Panc1 (cell line): Measurements from ENCODE around the gene NOX4. TPM values are rescaled to one million over a fixed set of nuclear protein-coding genes. Genes with fewer than 3 reads are reported as not detected.

Source experiments
- ATAC-seq: fragments of 200-7000 bp; cut with Tn5 transposase; 2 replicates; pipeline ENCODE4 v1.9.1; 2020; ENCODE audit warnings: mild to moderate bottlenecking, moderate library complexity
- Bru-seq: library from RNA; stranded (reverse); fragments of 400-500 nt; gene quantifications from one replicate; lab custom pipeline; 2021; lab: Mats Ljungman, UMichigan
- BruChase-seq, 2 experiments: library from RNA; stranded (reverse); fragments of 400-500 nt; gene quantifications; one replicate each; lab custom pipeline; 2021; lab: Mats Ljungman, UMichigan
- BruUV-seq: library from RNA; stranded (reverse); fragments of 400-500 nt; replicated peaks from 2 replicates; lab custom pipeline; 2021; lab: Mats Ljungman, UMichigan
- CTCF ChIA-PET: fragments of 300-600 bp; sonication (Branson Sonifier 250); formaldehyde crosslinking; loops from one replicate; lab custom pipeline; 2022; ENCODE audit warnings: antibody characterized with exemption; lab: Charles Lee
- POLR2A ChIA-PET: fragments of 300-600 bp; sonication (Branson Sonifier 250); formaldehyde crosslinking; loops from one replicate; lab custom pipeline; 2022; ENCODE audit warnings: antibody characterized with exemption; lab: Charles Lee
- DNase-seq: peaks from one replicate; pipeline ENCODE4 v3.0.0-alpha.2; 2010; ENCODE audit warnings: low read depth, low spot score
- H3K27ac ChIP-seq: 2 replicates; pipeline ENCODE4 v1.5.1; 2011; ENCODE audit warnings: mild to moderate bottlenecking, low read length, inconsistent platforms
- H3K27me3 ChIP-seq: fragments of 200-500 bp; sonication (Bioruptor generic); 2 replicates; pipeline ENCODE4 v1.6.0; 2014; ENCODE audit warnings: low read length, inconsistent platforms; ENCODE audit not compliant: control insufficient read depth, insufficient read depth
- H3K36me3 ChIP-seq: fragments of 200-500 bp; sonication (Bioruptor generic); 2 replicates; pipeline ENCODE4 v1.5.1; 2014; ENCODE audit warnings: inconsistent platforms, mild to moderate bottlenecking, low read length, moderate library complexity; ENCODE audit not compliant: control insufficient read depth, insufficient read depth
- H3K4me1 ChIP-seq: 2 replicates; pipeline ENCODE4 v1.5.1; 2011; ENCODE audit warnings: inconsistent platforms, mild to moderate bottlenecking, low read length, moderate library complexity; ENCODE audit not compliant: control insufficient read depth, insufficient read depth
- H3K4me3 ChIP-seq, 2 experiments: 2 replicates each; pipeline ENCODE4 v1.5.1; 2011 to 2012; ENCODE audit warnings: low read depth in 2 of 2, low read length in 2 of 2, mild to moderate bottlenecking in 2 of 2, inconsistent platforms in 1 of 2, moderate library complexity in 1 of 2
- H3K9me3 ChIP-seq: fragments of 200-500 bp; sonication (Bioruptor generic); 2 replicates; pipeline ENCODE4 v1.5.1; 2014; ENCODE audit warnings: low read depth, mild to moderate bottlenecking, inconsistent platforms, low read length, moderate library complexity; ENCODE audit not compliant: control insufficient read depth, insufficient read depth
- POLR2AphosphoS5 ChIP-seq: IDR thresholded peaks from 2 replicates; pipeline ENCODE4 v1.6.1; 2012; ENCODE audit warnings: mild to moderate bottlenecking, low read depth, low read length, moderate library complexity
- SIN3A ChIP-seq: IDR thresholded peaks from 2 replicates; pipeline ENCODE4 v1.6.1; 2012; ENCODE audit warnings: low read depth, mild to moderate bottlenecking, low read length, moderate library complexity, borderline replicate concordance; ENCODE audit not compliant: insufficient read depth
- TCF7L2 ChIP-seq: IDR thresholded peaks from 2 replicates; pipeline ENCODE4 v1.6.1; 2011; ENCODE audit warnings: mild to moderate bottlenecking, low read depth, low read length, inconsistent platforms
- in situ Hi-C: cut with HindIII; loops from 2 replicates; pipeline ENCODE4 v1.10.0; 2016; ENCODE audit warnings: low sequenced_read_pairs, low pct_unique_long_range_greater_than_20kb
- intact Hi-C: fragments of 100-400 bp; cut with micrococcal nuclease; formaldehyde crosslinking; loops from one replicate; pipeline ENCODE4 v1.10.0; 2022; ENCODE audit not compliant: unreplicated experiment
- long read RNA-seq: library from polyadenylated mRNA; unstranded; transcript quantifications from one replicate; pipeline ENCODE4 v2.0.0, GENCODE V29; 2021; ENCODE audit not compliant: unreplicated experiment
- polyA plus RNA-seq: library from polyadenylated mRNA; unstranded; fragments of >200 nt; gene quantifications from one replicate; pipeline ENCODE4 v1.2.1, GENCODE V29; 2012; ENCODE audit warnings: missing spikeins; ENCODE audit not compliant: insufficient read length
- total RNA-seq: library from RNA; stranded (reverse); gene quantifications from one replicate; pipeline ENCODE4 v1.2.1, GENCODE V29; 2021; ENCODE audit not compliant: unreplicated experiment
- TF ChIP-seq, protein P1 (sequence below), 2 experiments: IDR thresholded peaks; 2 replicates each; pipeline ENCODE4 v1.6.1; 2011 to 2012; ENCODE audit warnings: low read depth in 2 of 2, control low read depth in 1 of 2, low read length in 1 of 2, mild to moderate bottlenecking in 1 of 2, moderate library complexity in 1 of 2; ENCODE audit not compliant: insufficient read depth in 1 of 2
- TF ChIP-seq, protein P2 (sequence below): fragments of 450-650 bp; IDR thresholded peaks from 2 replicates; pipeline ENCODE4 v1.5.1; 2017; ENCODE audit warnings: mild to moderate bottlenecking

NOX4 gene
- not detected for total RNA-seq
- not detected for polyA plus RNA-seq
- percentile 0 among the genes with signal in this experiment for Bru-seq, nascent RNA
- BruChase-seq, experiment 1, labeled RNA remaining after a 2-hour chase: percentile 0 among the genes with signal in this experiment
- BruChase-seq, experiment 2, labeled RNA remaining after a 6-hour chase: not detected
- long read RNA-seq: 0 reads

GRCh38 chr11:89490981-89491690 lies at the start of gene NOX4:
NOX4 (minus strand) TSS chr11:89491375; CDS start chr11:89491246, 129 bp downstream.
- Histone ChIP-seq H3K36me3 (no peaks in the 10 kb centered on the region), H3K27me3 (no peaks in the 10 kb centered on the region), H3K4me1 (no peaks in the 10 kb centered on the region), H3K9me3 (no peaks in the 10 kb centered on the region), H3K27ac (no peak within 1 kb of the TSS), H3K4me3 (peak within 1 kb of the TSS in 1 of 2 experiments; percentile 20; a peak in 1 of 4 replicates)
- TF ChIP-seq, protein P1, sequence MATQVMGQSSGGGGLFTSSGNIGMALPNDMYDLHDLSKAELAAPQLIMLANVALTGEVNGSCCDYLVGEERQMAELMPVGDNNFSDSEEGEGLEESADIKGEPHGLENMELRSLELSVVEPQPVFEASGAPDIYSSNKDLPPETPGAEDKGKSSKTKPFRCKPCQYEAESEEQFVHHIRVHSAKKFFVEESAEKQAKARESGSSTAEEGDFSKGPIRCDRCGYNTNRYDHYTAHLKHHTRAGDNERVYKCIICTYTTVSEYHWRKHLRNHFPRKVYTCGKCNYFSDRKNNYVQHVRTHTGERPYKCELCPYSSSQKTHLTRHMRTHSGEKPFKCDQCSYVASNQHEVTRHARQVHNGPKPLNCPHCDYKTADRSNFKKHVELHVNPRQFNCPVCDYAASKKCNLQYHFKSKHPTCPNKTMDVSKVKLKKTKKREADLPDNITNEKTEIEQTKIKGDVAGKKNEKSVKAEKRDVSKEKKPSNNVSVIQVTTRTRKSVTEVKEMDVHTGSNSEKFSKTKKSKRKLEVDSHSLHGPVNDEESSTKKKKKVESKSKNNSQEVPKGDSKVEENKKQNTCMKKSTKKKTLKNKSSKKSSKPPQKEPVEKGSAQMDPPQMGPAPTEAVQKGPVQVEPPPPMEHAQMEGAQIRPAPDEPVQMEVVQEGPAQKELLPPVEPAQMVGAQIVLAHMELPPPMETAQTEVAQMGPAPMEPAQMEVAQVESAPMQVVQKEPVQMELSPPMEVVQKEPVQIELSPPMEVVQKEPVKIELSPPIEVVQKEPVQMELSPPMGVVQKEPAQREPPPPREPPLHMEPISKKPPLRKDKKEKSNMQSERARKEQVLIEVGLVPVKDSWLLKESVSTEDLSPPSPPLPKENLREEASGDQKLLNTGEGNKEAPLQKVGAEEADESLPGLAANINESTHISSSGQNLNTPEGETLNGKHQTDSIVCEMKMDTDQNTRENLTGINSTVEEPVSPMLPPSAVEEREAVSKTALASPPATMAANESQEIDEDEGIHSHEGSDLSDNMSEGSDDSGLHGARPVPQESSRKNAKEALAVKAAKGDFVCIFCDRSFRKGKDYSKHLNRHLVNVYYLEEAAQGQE (IDR thresholded peaks at IDR 0.05; ENCODE audit: insufficient read depth in 1 of 2, low read depth in 2 of 2, low read length in 1 of 2): no peak
- TF ChIP-seq, protein P2, sequence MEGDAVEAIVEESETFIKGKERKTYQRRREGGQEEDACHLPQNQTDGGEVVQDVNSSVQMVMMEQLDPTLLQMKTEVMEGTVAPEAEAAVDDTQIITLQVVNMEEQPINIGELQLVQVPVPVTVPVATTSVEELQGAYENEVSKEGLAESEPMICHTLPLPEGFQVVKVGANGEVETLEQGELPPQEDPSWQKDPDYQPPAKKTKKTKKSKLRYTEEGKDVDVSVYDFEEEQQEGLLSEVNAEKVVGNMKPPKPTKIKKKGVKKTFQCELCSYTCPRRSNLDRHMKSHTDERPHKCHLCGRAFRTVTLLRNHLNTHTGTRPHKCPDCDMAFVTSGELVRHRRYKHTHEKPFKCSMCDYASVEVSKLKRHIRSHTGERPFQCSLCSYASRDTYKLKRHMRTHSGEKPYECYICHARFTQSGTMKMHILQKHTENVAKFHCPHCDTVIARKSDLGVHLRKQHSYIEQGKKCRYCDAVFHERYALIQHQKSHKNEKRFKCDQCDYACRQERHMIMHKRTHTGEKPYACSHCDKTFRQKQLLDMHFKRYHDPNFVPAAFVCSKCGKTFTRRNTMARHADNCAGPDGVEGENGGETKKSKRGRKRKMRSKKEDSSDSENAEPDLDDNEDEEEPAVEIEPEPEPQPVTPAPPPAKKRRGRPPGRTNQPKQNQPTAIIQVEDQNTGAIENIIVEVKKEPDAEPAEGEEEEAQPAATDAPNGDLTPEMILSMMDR: no peak
- TF ChIP-seq SIN3A (no peak), TCF7L2 (no peak), POLR2AphosphoS5 (no peak)
- ChIA-PET CTCF (no interaction called here), POLR2A (no interaction called here)
- in situ Hi-C loops: no loop called here
- intact Hi-C loops: no loop called here
- ATAC-seq (no peak), DNase-seq (no peak)
- no TSS peak for BruUV-seq

DNA sequence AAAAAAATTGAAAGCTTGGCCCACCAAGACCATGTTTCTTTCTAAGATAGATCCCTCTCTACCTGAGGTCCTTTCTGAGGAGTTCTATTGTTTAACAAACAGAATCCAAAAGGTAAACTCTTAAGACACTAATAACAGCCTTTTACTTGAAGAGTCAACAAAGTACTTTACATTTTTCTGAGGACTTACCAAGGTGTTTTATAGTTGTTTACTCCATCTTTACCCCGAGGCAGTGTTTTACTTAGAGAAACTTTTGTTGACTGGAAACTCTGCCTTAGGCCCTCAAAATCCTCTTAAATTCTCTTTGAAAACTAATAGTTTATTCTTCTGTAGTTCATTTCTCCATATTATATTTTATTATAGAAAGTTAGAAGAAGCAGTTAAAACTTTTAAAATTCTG lies 49.7 kb upstream of the NOX4 start:
- ChIA-PET POLR2A (no interaction called here), CTCF (no interaction called here)
- TF ChIP-seq SIN3A: no peak
- no peak for TF ChIP-seq TCF7L2
- TF ChIP-seq, protein P2: no peak
- TF ChIP-seq, protein P1 (IDR thresholded peaks at IDR 0.05; ENCODE audit: insufficient read depth in 1 of 2, low read depth in 2 of 2, low read length in 1 of 2): no peak
- TF ChIP-seq POLR2AphosphoS5: no peak
- DNase-seq (no peak), ATAC-seq (no peak)
- Histone ChIP-seq H3K27ac (no peak overlapping the region), H3K36me3 (no peaks in the 10 kb centered on the region), H3K4me1 (no peaks in the 10 kb centered on the region), H3K4me3 (no peak overlapping the region), H3K9me3 (no peaks in the 10 kb centered on the region; the same call in 1 of the 2 replicates), H3K27me3 (no peaks in the 10 kb centered on the region)
- in situ Hi-C loops (no loop called here), intact Hi-C loops (no loop called here)
- no TSS peak for BruUV-seq
